ENCODE results near the gene DUS3L. TPM values are rescaled to one million over a fixed set of nuclear protein-coding genes. Genes with fewer than 3 reads are reported as not detected.

The DUS3L gene
- total and polyA plus RNA-seq, 2 of the 8 experiments (the other 6 are each of a cell fraction or from before 2014, with no cell fraction given): 37.6 to 39.1 TPM

DNA sequence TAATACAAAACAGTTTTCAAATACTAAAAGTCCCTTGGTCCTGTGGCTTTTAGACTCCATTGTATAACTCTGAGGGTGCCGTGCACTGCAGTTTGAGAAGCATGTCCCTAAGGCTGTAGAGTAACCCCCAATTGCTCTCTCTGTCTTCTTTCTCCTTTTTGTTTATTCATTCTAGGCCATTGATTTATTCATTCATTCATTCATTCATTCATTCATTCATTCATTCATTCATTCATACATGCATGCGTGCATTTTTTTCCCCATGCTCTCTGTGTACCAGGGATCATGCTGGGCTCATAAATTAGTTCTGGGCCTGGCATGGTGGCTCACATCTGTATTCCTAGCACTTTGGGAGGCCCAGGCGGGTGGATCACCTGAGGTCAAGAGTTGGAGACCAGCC, 25.7 kb downstream of the DUS3L start (continued):
- TF ChIP-seq CHD7 (IDR thresholded peaks at IDR 0.05; ENCODE audit: insufficient replicate concordance, low read length) (no peak), RXRA (IDR thresholded peaks at IDR 0.05; ENCODE audit: insufficient read depth, low read depth, low read length) (no peak), CREB1 (IDR thresholded peaks at IDR 0.05) (no peak), KDM4A (IDR thresholded peaks at IDR 0.05; ENCODE audit: low read depth, low read length, severe bottlenecking) (no peak), TAF1 (IDR thresholded peaks at IDR 0.05; ENCODE audit: low read depth, low read length) (no peak), SP4 (IDR thresholded peaks at IDR 0.05; ENCODE audit: low read length) (no peak), SRF (IDR thresholded peaks at IDR 0.05; ENCODE audit: low read depth, low read length) (no peak)
